Frontal cortex (tissue), 4 donors: ENCODE measurements around the gene NFKBIB. TPM values are rescaled to one million over a fixed set of nuclear protein-coding genes. Genes with fewer than 3 reads are reported as not detected.
A peak's percentile ranks its signal among the peaks of the same experiment; 100 is the strongest.
"Not testable (repeated sequence)": the region's sequence is repeated elsewhere in the genome, so short reads cannot be mapped to it uniquely, and the experiment has no call there.

Source experiments
- DNase-seq, 2 donors: peaks; one replicate each; pipeline ENCODE4 v3.0.0; 2012; ENCODE audit warnings: low spot score in 2 of 2
- FAIRE-seq: peaks from 2 replicates; lab custom pipeline; 2012; peaks lifted over from hg19 to GRCh38; lab: Jason Lieb, UNC
- total RNA-seq: library from RNA; depleted of rRNA; stranded (reverse); fragments of >200 nt; gene quantifications from one replicate; pipeline ENCODE4 v1.2.3, GENCODE V29; 2014
- donor health status: control.
- donor health status: control.
- donor health status: control.

NFKBIB gene, protein sequence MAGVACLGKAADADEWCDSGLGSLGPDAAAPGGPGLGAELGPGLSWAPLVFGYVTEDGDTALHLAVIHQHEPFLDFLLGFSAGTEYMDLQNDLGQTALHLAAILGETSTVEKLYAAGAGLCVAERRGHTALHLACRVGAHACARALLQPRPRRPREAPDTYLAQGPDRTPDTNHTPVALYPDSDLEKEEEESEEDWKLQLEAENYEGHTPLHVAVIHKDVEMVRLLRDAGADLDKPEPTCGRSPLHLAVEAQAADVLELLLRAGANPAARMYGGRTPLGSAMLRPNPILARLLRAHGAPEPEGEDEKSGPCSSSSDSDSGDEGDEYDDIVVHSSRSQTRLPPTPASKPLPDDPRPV
- total RNA-seq = 3.3 TPM

DNA sequence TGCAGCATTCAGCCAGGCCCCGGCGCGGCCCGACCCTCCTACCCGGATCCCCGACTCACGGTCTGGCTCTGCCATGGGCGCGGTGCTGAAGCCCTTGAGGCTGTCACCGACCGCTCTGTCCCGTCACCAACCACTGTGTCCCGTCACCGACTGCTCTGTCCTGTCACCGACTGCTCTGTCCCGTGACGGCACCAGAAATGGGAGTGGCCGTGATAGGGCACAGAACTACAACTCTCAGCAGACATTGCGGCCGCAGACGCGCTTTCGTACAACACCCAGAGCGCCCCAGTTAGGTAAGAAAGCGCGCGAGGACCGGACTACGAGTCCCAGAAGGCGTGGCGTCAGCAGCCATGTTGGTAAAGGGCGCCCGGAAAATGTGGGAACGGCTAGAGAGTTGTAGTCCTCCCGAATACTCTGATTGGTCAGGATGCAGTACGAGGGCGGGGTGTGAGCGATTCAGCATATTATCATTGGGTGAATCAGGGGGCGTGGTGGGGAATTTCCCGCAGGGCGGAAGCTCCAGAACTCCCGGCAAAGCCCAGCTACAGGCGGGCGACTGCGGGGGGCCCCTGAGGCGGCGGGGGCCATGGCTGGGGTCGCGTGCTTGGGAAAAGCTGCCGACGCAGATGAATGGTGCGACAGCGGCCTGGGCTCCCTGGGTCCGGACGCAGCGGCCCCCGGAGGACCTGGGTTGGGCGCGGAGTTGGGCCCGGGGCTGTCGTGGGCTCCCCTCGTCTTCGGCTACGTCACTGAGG is at the start of gene NFKBIB, which contains the start of gene SIRT2:
Gene NFKBIB (plus strand): TSS at position 523 of the 755 bp plus-strand sequence. CDS start 64 bp downstream, at position 587.
Gene SIRT2 (minus strand): TSS at position 172 of the 755 bp plus-strand sequence. CDS start 97 bp downstream, at position 75.
- FAIRE-seq = peak; percentile 96
- peak; percentile 98 to 99 for DNase-seq

DNA sequence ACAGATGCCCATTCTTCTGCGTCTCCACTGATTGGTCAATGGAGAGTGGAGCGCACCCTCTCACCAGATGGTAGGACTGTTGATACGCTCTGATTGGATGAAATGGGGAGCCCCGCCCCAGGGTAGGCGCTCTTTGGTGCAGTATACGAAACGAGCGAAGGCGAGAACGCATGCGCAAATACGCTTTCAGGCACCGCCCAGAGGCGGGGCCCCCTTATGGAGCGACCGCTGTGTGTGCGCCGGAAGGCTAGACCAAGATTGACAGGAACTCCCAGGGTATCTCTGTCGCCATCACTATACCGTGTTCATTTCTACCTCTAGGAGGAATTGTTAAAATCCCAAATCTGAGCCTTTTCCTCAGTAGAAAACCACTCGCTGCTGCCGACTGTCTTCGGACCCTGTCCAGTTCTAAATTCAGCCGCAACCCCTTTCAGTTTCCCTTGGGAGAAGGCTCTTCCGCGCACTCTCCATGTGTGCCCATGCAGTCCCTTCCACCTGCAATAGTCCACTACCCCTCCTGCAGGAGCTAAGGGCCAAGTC is 49.3 kb upstream of the NFKBIB start:
- FAIRE-seq (no peak), DNase-seq (peak in 1 of 2 donors; percentile 96)

DNA sequence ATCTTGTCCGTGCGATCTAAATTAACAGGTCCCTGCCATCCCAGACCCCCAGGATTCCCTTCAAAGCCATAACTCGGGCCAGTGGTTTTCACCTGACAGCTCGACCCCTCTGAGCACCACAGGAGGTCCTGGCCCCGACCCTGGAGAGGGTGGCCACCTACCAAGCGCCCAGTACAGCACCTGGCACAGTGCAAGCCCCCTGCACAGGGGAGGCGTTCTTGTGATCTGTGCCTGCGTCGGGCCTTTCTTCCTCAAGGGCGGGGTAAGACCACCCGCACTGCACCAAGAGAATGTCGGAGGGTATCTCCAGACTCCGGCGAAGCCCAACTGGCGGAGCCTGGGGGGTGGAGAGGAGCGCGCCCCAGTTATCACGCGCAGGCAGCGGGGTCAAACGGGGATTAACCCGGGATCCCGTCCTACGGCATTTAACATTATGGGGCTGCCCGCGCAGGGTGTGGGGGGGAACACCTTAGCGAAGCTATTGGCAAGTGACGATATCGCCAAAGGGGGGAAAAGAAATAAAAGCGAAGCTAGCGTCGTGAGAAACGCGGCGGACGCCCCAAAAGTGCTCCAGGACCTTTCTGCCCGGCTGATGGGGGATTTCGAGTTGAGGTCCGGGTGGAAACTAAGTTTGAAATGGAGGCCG is 48.7 kb upstream of the NFKBIB start:
- no peak for FAIRE-seq
- DNase-seq = no peak

DNA sequence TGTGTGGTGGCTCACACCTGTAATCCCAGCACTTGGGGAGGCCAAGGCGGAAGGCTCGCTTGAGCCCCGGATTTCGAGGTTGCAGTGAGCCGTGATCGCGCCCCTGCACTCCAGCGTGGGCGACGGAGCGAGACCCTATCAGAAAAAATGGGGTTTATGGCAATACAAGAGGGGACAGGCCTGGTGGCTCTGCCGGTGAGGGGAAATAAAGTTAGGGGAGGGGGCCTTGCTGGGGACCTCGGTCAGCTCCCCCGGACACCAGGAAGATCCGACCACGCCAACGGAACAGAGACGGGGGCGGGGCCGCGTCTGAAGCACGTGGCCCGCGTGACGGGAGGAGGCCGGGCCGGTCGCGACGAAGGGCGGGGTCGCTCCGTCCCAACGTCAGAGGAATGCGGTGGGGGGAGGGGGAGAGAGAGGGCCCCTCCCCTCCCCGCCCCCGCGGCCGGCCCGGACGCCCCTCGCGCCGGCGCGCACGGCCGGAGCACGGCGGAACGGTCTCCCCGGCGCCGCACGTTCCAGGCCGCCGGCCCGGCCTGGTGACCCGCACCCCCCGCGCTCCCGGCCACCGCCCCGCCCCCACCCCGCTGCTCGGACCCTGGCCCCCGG is 48.0 kb upstream of the NFKBIB start:
- peak; percentile 95 to 98 for DNase-seq
- no peak for FAIRE-seq

DNA sequence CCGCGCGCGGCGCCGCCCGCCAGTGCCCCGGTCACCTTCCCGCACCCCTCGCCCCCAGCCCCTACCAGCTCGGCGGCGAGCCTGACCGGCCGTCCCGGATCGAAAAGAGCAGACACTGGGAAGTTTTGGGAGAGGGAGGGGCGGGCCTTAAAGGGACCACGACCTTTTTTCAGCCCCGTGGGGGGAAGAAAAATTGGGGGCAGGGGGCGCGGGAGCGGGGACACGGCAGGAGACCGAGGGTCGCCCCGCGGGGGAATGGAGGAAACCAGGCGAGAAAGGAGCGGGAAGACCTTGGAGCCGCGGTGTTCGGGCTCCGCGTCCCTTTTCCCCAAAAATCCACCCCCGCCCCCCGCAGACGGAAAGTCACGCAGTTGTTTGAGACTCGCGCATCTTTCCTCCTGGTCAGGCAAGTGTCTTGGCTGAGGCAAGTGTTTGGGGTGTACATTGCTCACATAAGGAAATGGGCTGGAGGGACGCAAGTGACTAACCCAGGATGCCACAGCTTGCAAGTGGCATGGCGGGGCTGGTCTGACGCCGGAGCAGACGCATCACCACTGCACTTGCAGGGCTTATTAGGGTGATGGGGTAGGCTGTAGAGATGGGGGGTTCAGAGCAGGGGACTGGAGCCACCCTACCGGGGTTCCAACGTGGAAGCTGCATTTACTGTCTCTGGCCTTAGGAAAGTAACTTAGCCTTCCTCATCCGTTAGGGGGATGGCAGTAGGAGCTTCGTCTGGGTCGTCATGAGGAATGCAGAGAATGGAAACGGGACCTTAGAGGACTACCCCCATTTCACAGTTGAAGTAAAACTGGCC is 47.3 kb upstream of the NFKBIB start:
- DNase-seq (peak in 1 of 2 donors; percentile 47), FAIRE-seq (no peak)

DNA sequence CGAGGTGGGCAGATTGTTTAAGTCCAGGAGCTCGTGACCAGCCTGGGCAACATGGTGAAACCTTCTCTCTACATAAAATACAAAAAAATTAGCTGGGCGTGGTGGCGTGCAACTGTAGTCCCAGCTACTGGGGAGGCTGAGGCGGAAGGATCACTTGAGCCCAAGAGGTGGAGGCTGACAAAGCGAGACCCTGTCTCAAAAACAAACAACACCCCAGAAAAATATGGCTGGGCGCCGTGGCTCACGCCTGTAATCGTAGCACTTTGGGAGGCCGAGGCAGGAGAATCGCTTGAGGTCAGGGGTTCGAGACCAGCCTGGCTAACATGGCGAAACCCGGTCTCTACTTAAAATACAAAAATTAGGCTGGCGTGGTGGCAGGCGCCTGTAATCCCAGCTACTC is 46.6 kb upstream of the NFKBIB start:
- no peak for FAIRE-seq

DNA sequence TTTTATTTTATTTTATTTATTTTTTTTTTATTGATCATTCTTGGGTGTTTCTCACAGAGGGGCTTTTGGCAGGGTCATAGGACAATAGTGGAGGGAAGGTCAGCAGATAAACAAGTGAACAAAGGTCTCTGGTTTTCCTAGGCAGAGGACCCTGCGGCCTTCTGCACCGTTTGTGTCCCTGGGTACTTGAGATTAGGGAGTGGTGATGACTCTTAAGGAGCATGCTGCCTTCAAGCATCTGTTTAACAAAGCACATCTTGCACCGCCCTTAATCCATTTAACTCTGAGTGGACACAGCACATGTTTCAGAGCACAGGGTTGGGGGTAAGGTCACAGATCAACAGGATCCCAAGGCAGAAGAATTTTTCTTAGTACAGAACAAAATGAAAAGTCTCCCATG is 44.8 kb upstream of the NFKBIB start:
- not testable (repeated sequence) for DNase-seq, FAIRE-seq

More for the DNA sequence above, 46.6 kb upstream of the NFKBIB start:
- no peak for DNase-seq

DNA sequence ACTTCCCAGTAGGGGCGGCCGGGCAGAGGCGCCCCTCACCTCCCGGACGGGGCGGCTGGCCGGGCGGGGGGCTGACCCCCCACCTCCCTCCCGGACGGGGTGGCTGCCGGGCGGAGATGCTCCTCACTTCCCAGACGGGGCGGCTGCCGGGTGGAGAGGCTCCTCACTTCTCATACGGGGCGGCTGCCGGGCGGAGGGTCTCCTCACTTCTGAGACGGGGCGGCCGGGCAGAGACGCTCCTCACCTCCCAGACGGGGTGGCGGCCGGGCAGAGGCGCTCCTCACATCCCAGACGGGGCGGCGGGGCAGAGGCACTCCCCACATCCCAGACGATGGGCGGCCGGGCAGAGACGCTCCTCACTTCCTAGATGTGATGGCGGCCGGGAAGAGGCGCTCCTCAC is 44.0 kb upstream of the NFKBIB start:
- not testable (repeated sequence) for FAIRE-seq, DNase-seq

DNA sequence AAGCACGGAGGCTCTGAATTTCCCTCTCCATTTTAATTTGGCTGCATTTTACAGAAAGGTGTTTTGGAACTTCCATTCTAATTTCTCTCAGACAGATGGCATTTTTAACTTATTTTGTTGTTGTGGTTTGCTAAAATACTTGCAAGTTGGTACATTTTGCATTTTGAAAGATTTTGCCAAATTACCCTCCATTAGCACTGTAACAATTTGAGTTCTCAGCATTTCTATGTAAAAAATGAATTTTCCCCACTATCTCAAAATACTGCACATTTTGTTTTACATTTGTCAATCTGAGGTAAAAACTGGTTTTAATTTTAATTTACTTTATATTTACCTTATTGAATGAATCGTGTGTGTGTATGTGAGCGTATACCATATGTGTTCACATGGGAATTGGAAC is 43.0 kb upstream of the NFKBIB start:
- FAIRE-seq = no peak
- no peak for DNase-seq

DNA sequence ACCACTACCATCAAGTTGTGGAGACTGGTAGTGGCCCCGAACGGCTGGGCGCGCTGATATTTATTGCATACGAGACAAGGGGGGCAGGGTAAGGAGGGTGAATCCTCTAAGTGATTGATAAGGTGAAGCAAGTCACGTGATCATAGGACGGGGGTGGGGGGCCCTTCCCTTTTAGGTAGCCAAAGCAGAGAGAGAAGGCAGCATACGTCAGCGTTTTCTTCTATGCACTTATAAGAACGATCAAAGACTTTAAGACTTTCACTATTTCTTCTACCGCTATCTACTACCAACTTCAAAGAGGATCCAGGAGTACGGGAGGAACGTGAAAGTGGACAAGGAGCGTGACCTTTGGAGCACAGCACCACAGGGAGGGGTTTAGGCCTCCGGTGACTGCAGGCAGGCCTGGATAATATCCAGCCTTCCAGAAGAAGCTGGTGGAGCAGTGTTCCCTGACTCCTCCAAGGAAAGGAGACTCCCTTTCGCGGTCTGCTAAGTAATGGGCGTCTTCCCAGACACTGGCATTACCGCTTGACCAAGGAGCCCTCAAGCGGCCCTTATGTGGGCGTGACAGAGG is 40.1 kb upstream of the NFKBIB start:
- not testable (repeated sequence) for FAIRE-seq, DNase-seq

DNA sequence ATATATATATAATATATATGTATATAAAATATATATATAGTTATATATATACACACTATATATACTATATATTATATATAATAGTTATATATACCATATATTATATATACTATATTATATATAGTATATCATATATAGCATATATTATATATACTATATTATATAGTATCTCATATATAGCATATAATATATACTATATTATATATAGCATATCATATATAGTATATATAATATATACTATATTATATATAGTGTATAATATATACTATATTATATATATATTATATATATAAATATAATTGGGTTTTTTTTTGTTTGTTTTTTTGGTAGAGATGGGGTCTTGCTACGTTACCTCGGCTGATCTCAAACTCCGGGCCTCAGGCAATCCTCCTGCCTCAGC is 38.4 kb upstream of the NFKBIB start:
- FAIRE-seq = no peak

DNA sequence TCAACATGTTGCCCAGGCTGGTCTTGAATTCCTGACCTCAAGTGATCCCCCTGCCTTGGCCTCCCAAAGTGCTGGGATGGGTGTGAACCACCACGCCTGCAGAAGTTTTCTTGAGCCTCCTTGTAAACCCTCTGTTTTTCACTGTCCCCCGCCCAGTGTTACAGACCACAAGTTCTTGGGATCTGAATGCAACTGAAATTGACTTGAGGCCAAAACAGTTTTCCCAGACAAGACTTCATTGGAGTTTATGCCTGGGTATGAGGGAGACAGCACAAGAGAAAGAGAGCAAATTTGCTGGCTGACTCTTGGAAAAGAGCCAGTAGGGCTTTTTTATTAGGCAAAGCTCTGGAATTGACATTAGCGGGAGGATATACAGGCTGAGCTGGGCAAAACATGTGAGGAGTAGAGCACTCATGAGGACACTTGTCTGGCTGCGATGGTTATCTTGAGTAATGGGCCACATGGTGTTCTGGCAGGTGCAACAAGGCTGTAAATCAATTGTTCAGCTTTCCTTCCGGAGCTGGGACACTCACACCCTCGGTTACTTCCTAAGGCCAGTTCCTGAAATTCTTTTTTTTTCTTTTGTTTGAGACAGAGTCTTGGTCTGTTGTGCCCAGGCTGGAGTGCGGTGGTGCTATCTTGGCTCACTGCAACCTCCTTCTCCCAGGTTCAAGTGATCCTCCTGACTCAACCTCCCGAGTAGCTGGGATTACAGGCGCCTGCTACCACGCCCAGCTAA is 37.3 kb upstream of the NFKBIB start:
- DNase-seq = no peak
- no peak for FAIRE-seq

More for the DNA sequence above, 38.4 kb upstream of the NFKBIB start:
- no peak for DNase-seq

DNA sequence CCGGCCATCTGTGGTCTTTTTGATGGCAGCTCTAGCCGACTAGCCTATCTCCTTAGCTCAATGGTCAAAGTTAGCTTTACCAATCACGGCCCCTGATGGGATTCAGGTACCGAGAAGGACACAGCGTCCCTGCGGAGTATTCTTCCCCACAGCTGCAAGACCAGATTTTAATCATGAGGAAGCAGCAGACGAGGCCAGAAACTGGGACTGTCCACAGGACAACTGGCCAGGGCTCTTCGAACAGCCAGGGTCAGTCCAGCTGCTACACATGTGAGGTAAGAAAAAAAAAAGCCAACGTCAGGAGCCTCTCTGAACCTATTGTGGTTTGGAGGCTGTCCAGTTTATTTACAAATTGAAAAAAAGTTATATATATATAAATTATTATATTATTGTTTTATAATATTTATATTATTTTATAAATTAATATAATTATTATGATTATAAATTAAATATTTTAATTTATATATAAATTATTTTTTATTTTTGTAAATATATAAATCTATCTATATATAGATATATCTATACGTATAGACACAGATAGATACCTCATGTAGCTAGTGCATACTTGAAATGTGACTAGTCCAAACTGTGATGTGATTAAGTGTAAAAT is 32.5 kb upstream of the NFKBIB start:
- DNase-seq = no peak
- peak; percentile 47 for FAIRE-seq

DNA sequence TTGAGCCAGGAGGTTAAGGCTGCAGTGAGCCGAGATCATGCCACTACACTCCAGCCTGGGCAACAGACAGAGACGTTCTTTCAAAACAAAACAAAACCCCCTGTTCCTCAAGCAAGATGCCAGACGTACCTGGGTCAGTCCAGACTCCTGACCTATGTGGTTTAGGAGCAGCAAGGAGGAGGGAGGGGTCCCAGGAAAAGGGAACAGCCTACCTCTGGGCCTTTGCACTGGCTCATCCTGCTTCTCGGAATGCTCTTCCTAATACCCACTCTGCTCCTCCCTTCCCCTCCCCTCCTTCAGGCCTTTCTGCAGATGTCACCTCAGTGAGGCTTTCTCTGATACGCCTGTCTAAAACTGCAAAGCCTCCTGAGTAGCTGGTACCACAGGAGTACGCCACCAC is 31.2 kb upstream of the NFKBIB start:
- DNase-seq (no peak), FAIRE-seq (no peak)

DNA sequence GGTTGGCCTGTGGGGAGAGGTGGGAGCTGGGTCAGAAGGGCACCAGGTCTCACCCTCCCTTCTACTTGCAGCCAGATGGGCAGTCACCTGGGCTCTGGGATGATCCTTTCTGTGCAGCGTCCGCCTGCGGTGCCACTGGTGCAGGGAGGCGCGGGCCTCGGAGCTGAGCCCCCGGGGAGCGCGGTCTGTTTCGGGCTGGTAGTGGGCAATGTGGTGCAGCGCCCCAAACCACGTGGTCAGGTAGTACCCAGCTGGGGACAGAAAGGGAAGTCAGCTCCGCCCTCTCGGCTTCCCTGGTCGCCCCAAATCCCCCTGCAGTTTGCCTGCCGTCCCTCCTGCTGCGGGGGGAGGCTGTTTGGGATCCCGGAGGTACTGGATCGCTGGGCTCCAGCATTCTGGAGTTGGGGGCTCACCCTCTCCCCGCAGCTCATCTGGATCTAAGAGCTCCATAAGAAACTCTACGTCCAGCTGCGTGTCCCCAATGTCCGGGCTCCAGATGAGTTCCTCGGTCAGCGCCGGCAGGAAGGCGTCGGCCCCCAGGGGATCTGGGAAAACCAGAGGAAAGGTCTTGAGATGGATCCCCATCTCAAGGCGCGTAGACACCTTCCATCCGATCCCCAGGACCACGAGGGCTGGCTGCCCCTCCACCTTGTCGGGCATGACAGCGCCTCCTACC is 30.5 kb upstream of the NFKBIB start:
- no peak for FAIRE-seq

DNA sequence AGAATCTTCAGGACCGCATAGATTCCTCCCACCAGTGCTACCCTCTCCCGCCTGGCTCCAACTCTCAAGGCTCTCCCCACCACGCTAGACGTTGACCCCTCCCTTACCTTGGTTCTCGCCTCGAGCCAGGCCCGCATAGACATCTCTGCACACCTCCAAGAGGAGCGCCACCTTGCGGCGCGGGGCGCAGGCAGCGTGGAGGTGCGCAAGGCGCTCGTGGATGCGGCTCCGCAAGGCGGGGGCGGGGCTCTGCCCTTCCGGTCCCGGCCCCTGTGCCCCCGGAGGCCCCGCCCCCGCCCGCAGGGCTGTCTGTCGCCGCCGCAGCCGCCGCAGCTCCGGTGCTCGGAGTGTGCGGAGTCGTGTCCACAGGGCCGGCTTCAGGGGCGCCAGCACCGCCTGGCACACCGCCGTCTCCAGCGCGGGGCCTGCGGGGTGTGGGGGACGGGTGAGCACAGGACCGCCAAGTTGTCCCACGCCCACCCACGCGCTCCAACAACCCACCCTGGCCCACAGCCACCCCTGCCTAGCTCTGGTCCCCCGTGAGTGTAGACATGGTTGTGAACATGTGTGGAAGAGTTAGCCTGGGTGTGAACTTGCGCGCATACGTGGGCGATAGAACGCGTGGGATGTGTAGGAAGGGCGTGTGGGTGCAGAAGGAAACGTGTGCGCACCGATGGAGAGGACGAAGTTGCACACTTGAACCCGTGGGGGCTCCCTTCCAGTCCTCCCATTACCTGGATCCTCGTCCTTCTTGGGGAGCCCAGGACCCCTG is 29.7 kb upstream of the NFKBIB start:
- no peak for FAIRE-seq
- DNase-seq = peak; percentile 73 to 87

More for the DNA sequence above, 30.5 kb upstream of the NFKBIB start:
- peak in 1 of 2 donors; percentile 50 for DNase-seq
